GM13977 (cell line): ENCODE measurements around the gene MCEE.

Source experiments
- DNase-seq: peaks from one replicate; pipeline ENCODE4 v3.0.0; 2012; ENCODE audit warnings: low spot score
- CTCF ChIP-seq: IDR thresholded peaks from 2 replicates; pipeline ENCODE4 v1.5.1; 2012; ENCODE audit warnings: mild to moderate bottlenecking, control low read depth; ENCODE audit not compliant: insufficient read depth; ENCODE audit errors: extremely low read depth, missing control alignments
- in situ Hi-C: fragments of 300-500 bp; cut with MboI; formaldehyde crosslinking; loops from one replicate; pipeline ENCODE4 v1.12.0; 2022; ENCODE audit warnings: low sequenced_read_pairs, low pct_unique_long_range_greater_than_20kb, mixed read lengths, inconsistent platforms; ENCODE audit not compliant: unreplicated experiment

Gene MCEE

GRCh38 chr2:71074893-71075395 is 55.1 kb downstream of the MCEE start:
- no peak for DNase-seq
- TF ChIP-seq CTCF, result no peak
- in situ Hi-C loops, result no loop called here

GRCh38 chr2:71073475-71073874 is 56.6 kb downstream of the MCEE start:
- no peak for TF ChIP-seq CTCF
- in situ Hi-C loops, result no loop called here
- DNase-seq, result no peak

GRCh38 chr2:71072492-71072891 is 57.5 kb downstream of the MCEE start:
- in situ Hi-C loops, result no loop called here
- TF ChIP-seq CTCF, result no peak
- DNase-seq, result no peak

GRCh38 chr2:71071681-71072398 is 58.2 kb downstream of the MCEE start:
- in situ Hi-C loops, result no loop called here
- DNase-seq, result peak; percentile 77
- peak; percentile 50 for TF ChIP-seq CTCF

- in situ Hi-C loops, result no loop called here
- peak; percentile 31 for TF ChIP-seq CTCF
- DNase-seq, result peak; percentile 43
Measured at GRCh38 chr2:71070294-71071093, 59.5 kb downstream of the MCEE start.

- in situ Hi-C loops, result no loop called here
- no peak for TF ChIP-seq CTCF
- no peak for DNase-seq
Measured at GRCh38 chr2:71069376-71069775, 60.7 kb downstream of the MCEE start.
